Neural progenitor cell (in vitro differentiated cells): ENCODE data around the gene TFF2. TPM values are rescaled to one million over a fixed set of nuclear protein-coding genes. Genes with fewer than 3 reads are reported as not detected.

Source experiments
- DNase-seq: peaks from one replicate; pipeline ENCODE4 v3.0.0-alpha.2; 2016; ENCODE audit warnings: low spot score
- H2AFZ ChIP-seq: fragments of 200-600 bp; sonication (generic); replicated peaks from 2 replicates; pipeline ENCODE4 v1.6.1; 2016; ENCODE audit warnings: antibody characterized with exemption
- H3F3A ChIP-seq: fragments of 200-600 bp; sonication (generic); 2 replicates; pipeline ENCODE4 v1.6.1; 2016; ENCODE audit warnings: antibody characterized with exemption, low read depth
- H3K27ac ChIP-seq: fragments of 200-600 bp; sonication (generic); 2 replicates; pipeline ENCODE4 v1.5.1; 2016; ENCODE audit warnings: mild to moderate bottlenecking
- H3K27me3 ChIP-seq: fragments of 200-600 bp; sonication (generic); 2 replicates; pipeline ENCODE4 v1.6.1; 2016; ENCODE audit warnings: mild to moderate bottlenecking, moderate library complexity
- H3K36me3 ChIP-seq: fragments of 200-600 bp; sonication (generic); 2 replicates; pipeline ENCODE4 v1.5.1; 2016
- H3K4me1 ChIP-seq: fragments of 200-600 bp; sonication (generic); 2 replicates; pipeline ENCODE4 v1.6.1; 2016; ENCODE audit warnings: mixed run types
- H3K4me2 ChIP-seq: fragments of 200-600 bp; sonication (generic); 2 replicates; pipeline ENCODE4 v1.6.1; 2016
- H3K4me3 ChIP-seq: fragments of 200-600 bp; sonication (generic); 2 replicates; pipeline ENCODE4 v1.5.1; 2016
- H3K79me2 ChIP-seq: fragments of 200-600 bp; sonication (generic); 2 replicates; pipeline ENCODE4 v1.6.1; 2016; ENCODE audit warnings: low read depth
- H3K9ac ChIP-seq: fragments of 200-600 bp; sonication (generic); 2 replicates; pipeline ENCODE4 v1.6.1; 2016
- H3K9me3 ChIP-seq: fragments of 200-600 bp; sonication (generic); 2 replicates; pipeline ENCODE4 v1.5.1; 2016; ENCODE audit warnings: low read depth
- H4K20me1 ChIP-seq: fragments of 200-600 bp; sonication (generic); 2 replicates; pipeline ENCODE4 v1.6.1; 2016; ENCODE audit warnings: low read depth
- H3K27ac Mint-ChIP-seq: 3 replicates; pipeline ENCODE4 v1.8.0; 2021; ENCODE audit warnings: mixed read lengths
- H3K27me3 Mint-ChIP-seq: 2 replicates; pipeline ENCODE4 v1.8.0; 2022; ENCODE audit warnings: low read depth, mild to moderate bottlenecking, inconsistent platforms, moderate library complexity, mixed read lengths; ENCODE audit not compliant: insufficient read depth
- H3K36me3 Mint-ChIP-seq: 3 replicates; pipeline ENCODE4 v1.8.0; 2021; ENCODE audit warnings: mixed read lengths
- H3K4me1 Mint-ChIP-seq: 3 replicates; pipeline ENCODE4 v1.8.0; 2021; ENCODE audit warnings: mixed read lengths
- H3K4me3 Mint-ChIP-seq: 3 replicates; pipeline ENCODE4 v1.8.0; 2021; ENCODE audit warnings: mild to moderate bottlenecking, moderate library complexity, mixed read lengths
- H3K9me3 Mint-ChIP-seq: 3 replicates; pipeline ENCODE4 v1.8.0; 2020; ENCODE audit warnings: mixed read lengths
- CTCF ChIP-seq: fragments of 200-600 bp; sonication (generic); IDR thresholded peaks from 2 replicates; pipeline ENCODE4 v1.5.1; 2017; ENCODE audit warnings: antibody characterized with exemption, mild to moderate bottlenecking
- EZH2 ChIP-seq: fragments of 200-600 bp; sonication (generic); IDR thresholded peaks from 2 replicates; pipeline ENCODE4 v1.6.1; 2017; ENCODE audit warnings: antibody characterized with exemption, mild to moderate bottlenecking, moderate library complexity
- EZH2phosphoT487 ChIP-seq: fragments of 200-600 bp; sonication (generic); IDR thresholded peaks from 2 replicates; pipeline ENCODE4 v1.6.1; 2017; ENCODE audit warnings: antibody characterized with exemption
- total RNA-seq: library from RNA; depleted of rRNA; stranded (reverse); fragments of >200 nt; gene quantifications from 2 replicates; pipeline ENCODE4 v1.2.3, GENCODE V29; 2015; ENCODE audit warnings: low replicate concordance

Gene TFF2
- total RNA-seq, 1 donor from 2014 or later: not detected

DNA sequence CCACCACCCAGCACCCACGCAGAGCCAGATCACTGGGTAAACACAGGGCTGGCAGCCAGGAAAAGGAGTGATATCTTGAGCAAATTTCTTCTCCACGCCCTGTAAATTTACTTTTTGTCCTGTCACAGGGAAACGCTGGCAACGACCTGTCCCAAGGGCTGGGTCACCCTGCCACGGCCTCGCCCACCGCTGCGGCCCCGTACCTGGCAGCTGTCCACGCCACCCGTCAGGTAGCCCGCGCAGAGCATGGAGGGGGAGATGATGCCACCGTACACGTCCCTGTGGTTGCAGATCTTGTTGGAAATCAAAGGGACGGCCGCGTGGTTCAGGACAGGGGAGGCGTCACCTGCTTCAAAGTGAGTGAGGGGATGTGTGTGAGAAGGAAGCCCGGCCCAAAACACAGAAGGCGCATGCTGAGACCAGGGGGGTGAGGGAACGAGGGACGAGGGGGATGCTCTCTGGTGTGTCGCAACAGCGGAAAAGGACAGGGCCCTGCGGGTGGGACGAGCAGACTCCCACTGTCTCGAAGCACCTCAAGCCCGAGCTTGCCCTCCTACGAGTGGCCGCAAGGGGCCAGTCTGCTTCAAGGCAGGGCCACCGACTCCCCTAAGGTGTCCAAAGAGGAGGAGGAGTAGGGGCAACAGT lies 25.7 kb upstream of the TFF2 start:
- H3K4me3 Mint-ChIP-seq: no peak overlapping the region
- Histone ChIP-seq H3K9ac (no peak overlapping the region), H3K27ac (no peak overlapping the region), H3K27me3 (no peaks in the 10 kb centered on the region), H3F3A (no peaks in the 10 kb centered on the region), H4K20me1 (no peaks in the 10 kb centered on the region), H3K4me2 (no peak overlapping the region), H3K4me3 (no peak overlapping the region), H2AFZ (no peak overlapping the region), H3K4me1 (peaks cover 10% of the 10 kb centered on the region), H3K9me3 (no peaks in the 10 kb centered on the region), H3K36me3 (no peaks in the 10 kb centered on the region), H3K79me2 (no peaks in the 10 kb centered on the region)
- H3K36me3 Mint-ChIP-seq: no peaks in the 10 kb centered on the region
- peaks cover 8% of the 10 kb centered on the region for H3K27me3 Mint-ChIP-seq
- DNase-seq: no peak
- H3K27ac Mint-ChIP-seq: no peak overlapping the region
- no peak for TF ChIP-seq CTCF
- no peak for TF ChIP-seq EZH2
- no peak for TF ChIP-seq EZH2phosphoT487
- peaks cover 2% of the 10 kb centered on the region for H3K9me3 Mint-ChIP-seq
- peaks cover 7% of the 10 kb centered on the region for H3K4me1 Mint-ChIP-seq

GRCh38 chr21:42375966-42376337 lies 25.2 kb upstream of the TFF2 start:
- no peak for DNase-seq
- H3K4me3 Mint-ChIP-seq: no peak overlapping the region
- H3K36me3 Mint-ChIP-seq: no peaks in the 10 kb centered on the region
- H3K27ac Mint-ChIP-seq: no peak overlapping the region
- peaks cover 9% of the 10 kb centered on the region for H3K27me3 Mint-ChIP-seq
- Histone ChIP-seq H3K27ac (no peak overlapping the region), H3K9me3 (no peaks in the 10 kb centered on the region), H3K79me2 (no peaks in the 10 kb centered on the region), H2AFZ (no peak overlapping the region), H3F3A (no peaks in the 10 kb centered on the region), H3K4me2 (no peak overlapping the region), H3K27me3 (no peaks in the 10 kb centered on the region), H3K9ac (no peak overlapping the region), H3K4me3 (no peak overlapping the region), H3K4me1 (peaks cover 10% of the 10 kb centered on the region), H4K20me1 (no peaks in the 10 kb centered on the region), H3K36me3 (no peaks in the 10 kb centered on the region)
- peaks cover 5% of the 10 kb centered on the region for H3K9me3 Mint-ChIP-seq
- peaks cover 10% of the 10 kb centered on the region for H3K4me1 Mint-ChIP-seq
- no peak for TF ChIP-seq EZH2

DNA sequence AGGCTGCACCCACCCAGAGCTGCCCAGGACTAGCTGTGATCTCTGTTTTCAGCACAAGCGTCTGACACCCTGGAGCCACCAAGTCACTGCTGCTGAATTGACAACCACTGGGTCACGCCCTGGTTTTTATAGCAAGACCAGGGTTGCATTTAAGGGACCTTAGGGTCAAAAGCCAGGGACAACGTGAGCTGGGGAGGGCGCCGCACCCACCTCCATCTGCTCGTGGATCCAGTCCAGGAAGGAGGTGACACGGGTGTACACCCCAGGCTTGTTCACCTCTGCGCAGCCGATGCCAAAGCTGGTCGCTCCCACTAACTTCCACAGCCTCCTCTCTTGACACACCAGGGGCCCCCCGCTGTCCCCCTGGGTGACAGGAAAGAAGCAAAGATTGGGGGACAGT lies 24.7 kb upstream of the TFF2 start:
- no peaks in the 10 kb centered on the region for H3K27me3 ChIP-seq
- no peak overlapping the region for H3K4me2 ChIP-seq
- peaks cover 12% of the 10 kb centered on the region for H3K27me3 Mint-ChIP-seq
- H3K9me3 Mint-ChIP-seq: peaks cover 5% of the 10 kb centered on the region
- no peaks in the 10 kb centered on the region for H3K36me3 ChIP-seq
- H3K4me1 Mint-ChIP-seq: peaks cover 13% of the 10 kb centered on the region
- no peaks in the 10 kb centered on the region for H3F3A ChIP-seq
- no peak for TF ChIP-seq EZH2phosphoT487
- TF ChIP-seq EZH2: no peak
- no peak for TF ChIP-seq CTCF
- H3K9ac ChIP-seq: no peak overlapping the region
- H3K36me3 Mint-ChIP-seq: no peaks in the 10 kb centered on the region
- H3K27ac ChIP-seq: no peak overlapping the region
- H3K4me1 ChIP-seq: peaks cover 10% of the 10 kb centered on the region
- no peaks in the 10 kb centered on the region for H4K20me1 ChIP-seq
- H3K27ac Mint-ChIP-seq: no peak overlapping the region
- DNase-seq: no peak
- H2AFZ ChIP-seq: no peak overlapping the region
- no peaks in the 10 kb centered on the region for H3K79me2 ChIP-seq
- H3K9me3 ChIP-seq: no peaks in the 10 kb centered on the region
- H3K4me3 Mint-ChIP-seq: no peak overlapping the region
- H3K4me3 ChIP-seq: no peak overlapping the region

- H3K4me3 ChIP-seq: no peak overlapping the region
- H3K4me1 ChIP-seq: peaks cover 10% of the 10 kb centered on the region
- Mint-ChIP-seq H3K27me3 (peaks cover 12% of the 10 kb centered on the region), H3K4me3 (no peak overlapping the region), H3K36me3 (no peaks in the 10 kb centered on the region), H3K27ac (no peak overlapping the region), H3K9me3 (peaks cover 5% of the 10 kb centered on the region), H3K4me1 (peaks cover 13% of the 10 kb centered on the region)
- H3K9ac ChIP-seq: no peak overlapping the region
- H3K4me2 ChIP-seq: no peak overlapping the region
- no peaks in the 10 kb centered on the region for H4K20me1 ChIP-seq
- H3K79me2 ChIP-seq: no peaks in the 10 kb centered on the region
- TF ChIP-seq EZH2phosphoT487: no peak
- no peak for TF ChIP-seq CTCF
- TF ChIP-seq EZH2: no peak
- H3K36me3 ChIP-seq: no peaks in the 10 kb centered on the region
- H2AFZ ChIP-seq: no peak overlapping the region
- H3F3A ChIP-seq: no peaks in the 10 kb centered on the region
- no peaks in the 10 kb centered on the region for H3K9me3 ChIP-seq
- H3K27ac ChIP-seq: no peak overlapping the region
- no peaks in the 10 kb centered on the region for H3K27me3 ChIP-seq
- DNase-seq: peak; percentile 21
These were observed 24.2 kb upstream of the TFF2 start for GRCh38 chr21:42374864-42375499.
